ENCODE results near the gene CCDC68.

- no peak for TF ChIP-seq CTCF (conservative IDR thresholded peaks at IDR 0.05; ENCODE audit: low read depth, low read length)
- no peak for TF ChIP-seq EZH2 (IDR thresholded peaks at IDR 0.05; ENCODE audit: borderline replicate concordance, low read depth, low read length, poor library complexity, severe bottlenecking)
These were observed 13.8 kb upstream of the CCDC68 start for GRCh38 chr18:54973046-54973445.

All from A673 (cell line).